WERI-Rb-1 (cell line): ENCODE results near the gene TMEM59.

Source experiments
- DNase-seq: peaks from one replicate; pipeline ENCODE4 v3.0.0-alpha.2; 2020
- H3K27ac ChIP-seq: fragments of 250-450 bp; sonication (Bioruptor Pico); 2 replicates; pipeline ENCODE4 v1.5.1; 2020; ENCODE audit warnings: mild to moderate bottlenecking, moderate library complexity
- H3K27me3 ChIP-seq: fragments of 250-450 bp; sonication (Bioruptor Pico); 2 replicates; pipeline ENCODE4 v1.5.1; 2021; ENCODE audit warnings: mild to moderate bottlenecking, low read depth, moderate library complexity; ENCODE audit not compliant: insufficient read depth, severe bottlenecking
- H3K36me3 ChIP-seq: fragments of 250-450 bp; sonication (Bioruptor Pico); 2 replicates; pipeline ENCODE4 v1.5.1; 2020; ENCODE audit warnings: mild to moderate bottlenecking, moderate library complexity
- H3K4me3 ChIP-seq: 2 replicates; pipeline ENCODE4 v1.5.1; 2011; ENCODE audit warnings: low read depth, mild to moderate bottlenecking, control low read depth, low read length
- H3K9me3 ChIP-seq: fragments of 250-450 bp; sonication (Bioruptor Pico); 2 replicates; pipeline ENCODE4 v1.5.1; 2021; ENCODE audit warnings: mild to moderate bottlenecking, moderate library complexity; ENCODE audit not compliant: severe bottlenecking
- CTCF ChIP-seq: IDR thresholded peaks from 2 replicates; pipeline ENCODE4 v1.5.1; 2011; ENCODE audit warnings: low read depth, mild to moderate bottlenecking, control low read depth, inconsistent platforms, low read length

The TMEM59 gene

GRCh38 chr1:54069791-54070170 lies 16.8 kb upstream of the TMEM59 start:
- Histone ChIP-seq H3K27ac (peak overlapping the region; percentile 64), H3K36me3 (peaks cover 7% of the 10 kb centered on the region; the same call in 1 of the 2 replicates), H3K9me3 (no peaks in the 10 kb centered on the region), H3K27me3 (no peaks in the 10 kb centered on the region), H3K4me3 (no peak overlapping the region)
- TF ChIP-seq CTCF, result no peak
- DNase-seq, result peak; percentile 73

- TF ChIP-seq CTCF, result no peak
- H3K27me3 ChIP-seq, result no peaks in the 10 kb centered on the region
- no peaks in the 10 kb centered on the region for H3K9me3 ChIP-seq
- no peak overlapping the region for H3K27ac ChIP-seq
- DNase-seq, result no peak
- H3K36me3 ChIP-seq, result no peaks in the 10 kb centered on the region
- no peak overlapping the region for H3K4me3 ChIP-seq
Measured at GRCh38 chr1:54064299-54064698, 11.3 kb upstream of the TMEM59 start.

GRCh38 chr1:54054438-54054749 lies 1.4 kb upstream of the TMEM59 start:
- TF ChIP-seq CTCF, result no peak
- DNase-seq, result no peak
- Histone ChIP-seq H3K27me3 (no peaks in the 10 kb centered on the region), H3K4me3 (peak overlapping the region; percentile 80), H3K27ac (peak overlapping the region; percentile 85), H3K9me3 (no peaks in the 10 kb centered on the region), H3K36me3 (no peaks in the 10 kb centered on the region; the same call in 1 of the 2 replicates)

- no peaks in the 10 kb centered on the region; the same call in 1 of the 2 replicates for H3K36me3 ChIP-seq
- H3K27me3 ChIP-seq, result no peaks in the 10 kb centered on the region
- H3K4me3 ChIP-seq, result peak overlapping the region; percentile 80
- no peaks in the 10 kb centered on the region for H3K9me3 ChIP-seq
- TF ChIP-seq CTCF, result no peak
- peak; percentile 43 for DNase-seq
- H3K27ac ChIP-seq, result peak overlapping the region; percentile 85
Measured at GRCh38 chr1:54053745-54054437, 887 bp upstream of the TMEM59 start.

GRCh38 chr1:54052431-54052933 lies 522 bp downstream of the TMEM59 start:
- peak overlapping the region; percentile 80 for H3K4me3 ChIP-seq
- no peak for TF ChIP-seq CTCF
- DNase-seq, result peak; percentile 29
- H3K27me3 ChIP-seq, result no peaks in the 10 kb centered on the region
- H3K9me3 ChIP-seq, result no peaks in the 10 kb centered on the region
- no peaks in the 10 kb centered on the region; the same call in 1 of the 2 replicates for H3K36me3 ChIP-seq
- peak overlapping the region; percentile 73 for H3K27ac ChIP-seq
